Testis (tissue), 3 donors: ENCODE data around the gene MRPL12. TPM values are rescaled to one million over a fixed set of nuclear protein-coding genes. Genes with fewer than 3 reads are reported as not detected.

Experiments
- DNase-seq: peaks from one replicate; pipeline ENCODE4 v3.0.0-alpha.2; 2019
- H3K27ac ChIP-seq, 2 donors: fragments of 200-600 bp; sonication (generic); one replicate each; pipeline ENCODE4 v1.5.1; 2019
- H3K27me3 ChIP-seq: fragments of 200-600 bp; sonication (generic); one replicate; pipeline ENCODE4 v1.5.1; 2019
- H3K36me3 ChIP-seq: fragments of 200-600 bp; sonication (generic); one replicate; pipeline ENCODE4 v1.5.1; 2017; ENCODE audit warnings: low read depth; ENCODE audit errors: missing control alignments
- H3K4me1 ChIP-seq: fragments of 200-600 bp; sonication (generic); one replicate; pipeline ENCODE4 v1.5.1; 2019
- H3K4me3 ChIP-seq, 2 donors: fragments of 200-600 bp; sonication (generic); one replicate each; pipeline ENCODE4 v1.5.1; 2017 to 2019
- H3K9me3 ChIP-seq: fragments of 200-600 bp; sonication (generic); one replicate; pipeline ENCODE4 v1.5.1; 2017
- POLR2A ChIP-seq: fragments of 450-650 bp; IDR thresholded peaks from one replicate; pipeline ENCODE4 v1.6.1; 2017; ENCODE audit warnings: antibody characterized with exemption, mild to moderate bottlenecking, moderate library complexity
- WGBS, 2 donors: methylation state at CpG; one replicate each; pipeline ENCODE4 v1.1.5; 2018; 5-methylcytosine and 5-hydroxymethylcytosine counted together
- intact Hi-C: fragments of 100-400 bp; cut with DNase I; formaldehyde crosslinking; loops from one replicate; pipeline ENCODE4 v1.15.1; 2023; ENCODE audit warnings: low total_unique reads
- polyA plus RNA-seq: library from polyadenylated mRNA; stranded (reverse); fragments of 350-450 nt; fragmentation: Illumina TruSeq; extraction: RNeasy Lipid Tissue Mini Kit (QIAGEN cat#74804); gene quantifications from one replicate; pipeline ENCODE4 v1.2.3, GENCODE V29; 2014; ENCODE audit warnings: low read depth, low replicate concordance; ENCODE audit not compliant: insufficient read depth
- total RNA-seq, 2 donors: library from RNA; depleted of rRNA; stranded (reverse); fragments of >200 nt; gene quantifications; one replicate each; pipeline ENCODE4 v1.2.3, GENCODE V29; 2016
- TF ChIP-seq, protein P1 (sequence below), 3 experiments: fragments of 450-650 bp in 2 of 3; fragments of 200-600 bp in 1 of 3; sonication (generic) in 1 of 3; IDR thresholded peaks; one replicate each; pipeline ENCODE4 v1.5.1; 2016 to 2019; ENCODE audit warnings: antibody characterized with exemption in 3 of 3, mild to moderate bottlenecking in 2 of 3, moderate library complexity in 1 of 3

MRPL12 gene
- total and polyA plus RNA-seq, 3 donors from 2014 or later, result 54.7 to 58.0 (median 57.2) TPM

DNA sequence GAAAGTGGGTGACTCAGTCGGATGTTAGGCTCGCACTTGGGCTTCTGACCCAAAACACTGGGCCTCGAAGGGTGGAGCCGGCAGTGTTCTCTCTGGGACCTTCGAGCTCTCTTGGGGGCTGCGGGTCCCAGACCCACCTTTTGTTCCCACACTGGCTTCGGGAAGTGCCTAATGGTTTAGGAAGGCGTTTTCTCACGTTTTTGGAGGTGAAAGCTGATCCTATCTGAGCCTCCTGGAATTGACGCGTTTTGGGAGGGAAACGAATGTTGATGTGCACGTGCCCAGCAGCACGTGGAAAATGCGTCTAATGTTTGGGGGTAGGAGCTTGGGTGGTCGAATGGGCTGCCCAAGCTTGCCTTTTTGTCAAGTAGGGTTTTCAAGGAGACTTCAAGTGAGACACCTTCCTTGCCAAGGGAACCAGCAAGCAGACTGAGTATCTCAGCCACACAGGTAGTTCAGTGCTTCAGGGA, 18.7 kb upstream of the MRPL12 start:
- intact Hi-C loops, result no loop called here

DNA sequence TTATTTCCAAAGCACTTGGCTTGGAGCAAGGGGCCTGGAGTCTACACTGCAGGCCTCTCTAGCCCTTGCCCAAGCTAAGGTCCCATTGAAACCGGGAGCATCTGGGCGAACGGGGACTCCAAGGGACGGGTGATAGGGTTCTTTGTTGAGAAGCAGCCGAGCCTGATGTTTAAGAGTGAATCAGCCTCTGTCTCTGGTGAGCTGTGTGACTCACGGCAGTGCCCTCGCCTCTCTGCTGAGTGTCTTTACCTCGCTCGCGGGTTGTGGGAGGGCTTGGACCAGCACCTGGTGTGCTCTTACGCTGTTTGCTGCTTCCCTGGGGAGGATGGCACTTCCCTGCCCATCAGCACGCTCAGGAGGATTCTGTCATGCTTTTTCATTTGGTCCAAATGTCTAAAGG, 18.1 kb upstream of the MRPL12 start:
- intact Hi-C loops, result no loop called here
- no peaks in the 10 kb centered on the region for H3K27me3 ChIP-seq
- no peak for DNase-seq
- H3K9me3 ChIP-seq, result no peaks in the 10 kb centered on the region
- peaks cover 27% of the 10 kb centered on the region for H3K4me1 ChIP-seq
- no peak overlapping the region for H3K27ac ChIP-seq
- whole genome bisulfite sequencing, 2 donors, result 61 to 80% methylated on average over 12 of the region's 12 CpGs
- peak overlapping the region in 1 of 2 donors; percentile 99 for H3K4me3 ChIP-seq
- no peaks in the 10 kb centered on the region for H3K36me3 ChIP-seq
- TF ChIP-seq, protein P1, sequence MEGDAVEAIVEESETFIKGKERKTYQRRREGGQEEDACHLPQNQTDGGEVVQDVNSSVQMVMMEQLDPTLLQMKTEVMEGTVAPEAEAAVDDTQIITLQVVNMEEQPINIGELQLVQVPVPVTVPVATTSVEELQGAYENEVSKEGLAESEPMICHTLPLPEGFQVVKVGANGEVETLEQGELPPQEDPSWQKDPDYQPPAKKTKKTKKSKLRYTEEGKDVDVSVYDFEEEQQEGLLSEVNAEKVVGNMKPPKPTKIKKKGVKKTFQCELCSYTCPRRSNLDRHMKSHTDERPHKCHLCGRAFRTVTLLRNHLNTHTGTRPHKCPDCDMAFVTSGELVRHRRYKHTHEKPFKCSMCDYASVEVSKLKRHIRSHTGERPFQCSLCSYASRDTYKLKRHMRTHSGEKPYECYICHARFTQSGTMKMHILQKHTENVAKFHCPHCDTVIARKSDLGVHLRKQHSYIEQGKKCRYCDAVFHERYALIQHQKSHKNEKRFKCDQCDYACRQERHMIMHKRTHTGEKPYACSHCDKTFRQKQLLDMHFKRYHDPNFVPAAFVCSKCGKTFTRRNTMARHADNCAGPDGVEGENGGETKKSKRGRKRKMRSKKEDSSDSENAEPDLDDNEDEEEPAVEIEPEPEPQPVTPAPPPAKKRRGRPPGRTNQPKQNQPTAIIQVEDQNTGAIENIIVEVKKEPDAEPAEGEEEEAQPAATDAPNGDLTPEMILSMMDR (IDR thresholded peaks at IDR 0.05), result no peak
- TF ChIP-seq POLR2A, result no peak

More for the DNA sequence above, 18.7 kb upstream of the MRPL12 start:
- Histone ChIP-seq H3K4me3 (peak overlapping the region; percentile 97 to 99), H3K27me3 (no peaks in the 10 kb centered on the region), H3K4me1 (peaks cover 27% of the 10 kb centered on the region), H3K36me3 (no peaks in the 10 kb centered on the region), H3K9me3 (no peaks in the 10 kb centered on the region), H3K27ac (peak overlapping the region; percentile 55 to 77)
- 0 to 3% methylated on average over 10 to 16 of the region's 16 CpGs for WGBS, 2 donors
- DNase-seq, result no peak
- TF ChIP-seq, protein P1 (IDR thresholded peaks at IDR 0.05), result no peak
- no peak for TF ChIP-seq POLR2A

DNA sequence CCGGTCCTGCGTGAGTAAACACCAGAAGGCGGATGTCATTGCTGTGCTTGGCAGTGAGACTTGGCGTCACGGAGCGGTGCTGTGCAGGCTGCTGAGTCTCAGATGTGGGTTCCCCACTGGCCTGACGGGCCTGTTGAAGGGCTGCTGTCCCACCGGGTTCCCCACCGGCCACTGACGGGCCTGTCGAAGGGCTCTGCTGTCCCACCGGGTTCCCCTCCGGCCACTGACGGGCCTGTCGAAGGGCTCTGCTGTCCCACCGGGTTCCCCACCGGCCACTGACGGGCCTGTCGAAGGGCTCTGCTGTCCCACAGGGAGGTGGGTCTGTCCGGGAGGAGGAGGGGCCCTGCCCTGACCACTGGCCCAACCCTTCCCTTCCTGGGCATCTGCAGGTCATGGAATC, 16.6 kb upstream of the MRPL12 start:
- TF ChIP-seq, protein P1 (IDR thresholded peaks at IDR 0.05), result no peak
- TF ChIP-seq POLR2A, result no peak
- DNase-seq, result no peak
- Histone ChIP-seq H3K27me3 (no peaks in the 10 kb centered on the region), H3K36me3 (no peaks in the 10 kb centered on the region), H3K27ac (no peak overlapping the region), H3K4me1 (peaks cover 26% of the 10 kb centered on the region), H3K9me3 (no peaks in the 10 kb centered on the region), H3K4me3 (no peak overlapping the region)
- 93 to 94% methylated on average over 12 to 20 of the region's 20 CpGs for WGBS, 2 donors
- intact Hi-C loops, result no loop called here

- Histone ChIP-seq H3K27ac (no peak overlapping the region), H3K4me1 (peaks cover 13% of the 10 kb centered on the region), H3K27me3 (no peaks in the 10 kb centered on the region), H3K4me3 (no peak overlapping the region), H3K36me3 (no peaks in the 10 kb centered on the region), H3K9me3 (no peaks in the 10 kb centered on the region)
- TF ChIP-seq, protein P1 (IDR thresholded peaks at IDR 0.05), result no peak
- no peak for TF ChIP-seq POLR2A
- DNase-seq, result no peak
- 91 to 92% methylated on average over 23 to 40 of the region's 41 CpGs for WGBS, 2 donors
- intact Hi-C loops, result no loop called here
These were observed 15.2 kb upstream of the MRPL12 start for GRCh38 chr17:81687770-81688541.
